ENCODE measurements around the gene PAEP.
"Not testable (repeated sequence)": the region's sequence is repeated elsewhere in the genome, so short reads cannot be mapped to it uniquely, and the experiment has no call there.

The PAEP gene

DNA sequence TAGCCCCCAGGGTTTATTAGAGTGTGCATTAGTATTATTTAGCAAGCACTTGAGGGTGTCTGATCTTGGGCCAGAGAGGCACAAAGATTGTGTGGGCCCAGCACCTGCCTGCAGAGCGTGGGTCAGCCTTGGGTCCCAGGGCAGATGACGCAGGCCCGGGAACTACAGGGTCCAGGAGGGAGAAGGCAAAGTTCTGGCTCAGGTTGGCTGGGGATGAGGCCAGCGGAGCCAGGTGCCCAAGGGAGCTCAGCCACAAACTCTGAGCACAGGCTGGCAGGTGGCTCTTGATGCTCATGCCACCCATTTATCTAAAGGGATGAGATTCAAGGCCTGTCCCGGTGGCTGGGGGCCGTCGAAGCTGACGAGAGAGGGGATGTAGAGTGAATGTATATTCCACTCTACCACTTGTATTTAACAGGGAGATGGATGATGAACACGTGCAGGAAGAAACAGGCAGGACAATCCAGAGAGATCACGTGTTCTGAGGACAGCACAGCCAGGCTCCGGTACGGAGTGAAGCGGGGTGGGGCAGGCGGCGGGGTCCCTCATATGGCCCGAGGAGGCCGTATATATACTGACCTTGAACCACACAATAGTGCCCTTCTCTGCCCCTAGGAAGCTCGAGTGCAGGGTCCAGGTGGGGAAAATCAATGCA lies 16.4 kb upstream of the PAEP start:
- H3K27ac ChIP-seq (replicated peaks): no peak overlapping the region
- TF ChIP-seq, protein P1, sequence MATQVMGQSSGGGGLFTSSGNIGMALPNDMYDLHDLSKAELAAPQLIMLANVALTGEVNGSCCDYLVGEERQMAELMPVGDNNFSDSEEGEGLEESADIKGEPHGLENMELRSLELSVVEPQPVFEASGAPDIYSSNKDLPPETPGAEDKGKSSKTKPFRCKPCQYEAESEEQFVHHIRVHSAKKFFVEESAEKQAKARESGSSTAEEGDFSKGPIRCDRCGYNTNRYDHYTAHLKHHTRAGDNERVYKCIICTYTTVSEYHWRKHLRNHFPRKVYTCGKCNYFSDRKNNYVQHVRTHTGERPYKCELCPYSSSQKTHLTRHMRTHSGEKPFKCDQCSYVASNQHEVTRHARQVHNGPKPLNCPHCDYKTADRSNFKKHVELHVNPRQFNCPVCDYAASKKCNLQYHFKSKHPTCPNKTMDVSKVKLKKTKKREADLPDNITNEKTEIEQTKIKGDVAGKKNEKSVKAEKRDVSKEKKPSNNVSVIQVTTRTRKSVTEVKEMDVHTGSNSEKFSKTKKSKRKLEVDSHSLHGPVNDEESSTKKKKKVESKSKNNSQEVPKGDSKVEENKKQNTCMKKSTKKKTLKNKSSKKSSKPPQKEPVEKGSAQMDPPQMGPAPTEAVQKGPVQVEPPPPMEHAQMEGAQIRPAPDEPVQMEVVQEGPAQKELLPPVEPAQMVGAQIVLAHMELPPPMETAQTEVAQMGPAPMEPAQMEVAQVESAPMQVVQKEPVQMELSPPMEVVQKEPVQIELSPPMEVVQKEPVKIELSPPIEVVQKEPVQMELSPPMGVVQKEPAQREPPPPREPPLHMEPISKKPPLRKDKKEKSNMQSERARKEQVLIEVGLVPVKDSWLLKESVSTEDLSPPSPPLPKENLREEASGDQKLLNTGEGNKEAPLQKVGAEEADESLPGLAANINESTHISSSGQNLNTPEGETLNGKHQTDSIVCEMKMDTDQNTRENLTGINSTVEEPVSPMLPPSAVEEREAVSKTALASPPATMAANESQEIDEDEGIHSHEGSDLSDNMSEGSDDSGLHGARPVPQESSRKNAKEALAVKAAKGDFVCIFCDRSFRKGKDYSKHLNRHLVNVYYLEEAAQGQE (IDR thresholded peaks at IDR 0.05; ENCODE audit: insufficient replicate concordance, low read depth): no peak
- TF ChIP-seq, protein P2, sequence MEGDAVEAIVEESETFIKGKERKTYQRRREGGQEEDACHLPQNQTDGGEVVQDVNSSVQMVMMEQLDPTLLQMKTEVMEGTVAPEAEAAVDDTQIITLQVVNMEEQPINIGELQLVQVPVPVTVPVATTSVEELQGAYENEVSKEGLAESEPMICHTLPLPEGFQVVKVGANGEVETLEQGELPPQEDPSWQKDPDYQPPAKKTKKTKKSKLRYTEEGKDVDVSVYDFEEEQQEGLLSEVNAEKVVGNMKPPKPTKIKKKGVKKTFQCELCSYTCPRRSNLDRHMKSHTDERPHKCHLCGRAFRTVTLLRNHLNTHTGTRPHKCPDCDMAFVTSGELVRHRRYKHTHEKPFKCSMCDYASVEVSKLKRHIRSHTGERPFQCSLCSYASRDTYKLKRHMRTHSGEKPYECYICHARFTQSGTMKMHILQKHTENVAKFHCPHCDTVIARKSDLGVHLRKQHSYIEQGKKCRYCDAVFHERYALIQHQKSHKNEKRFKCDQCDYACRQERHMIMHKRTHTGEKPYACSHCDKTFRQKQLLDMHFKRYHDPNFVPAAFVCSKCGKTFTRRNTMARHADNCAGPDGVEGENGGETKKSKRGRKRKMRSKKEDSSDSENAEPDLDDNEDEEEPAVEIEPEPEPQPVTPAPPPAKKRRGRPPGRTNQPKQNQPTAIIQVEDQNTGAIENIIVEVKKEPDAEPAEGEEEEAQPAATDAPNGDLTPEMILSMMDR (IDR thresholded peaks at IDR 0.05; ENCODE audit: insufficient read depth, low read length): no peak
- TF ChIP-seq SPI1 (IDR thresholded peaks at IDR 0.05; ENCODE audit: borderline replicate concordance, low read depth) (no peak), GABPA (IDR thresholded peaks at IDR 0.05; ENCODE audit: low read depth) (no peak), POLR2AphosphoS5 (IDR thresholded peaks at IDR 0.05; ENCODE audit: low read depth) (no peak)
- DNase-seq (ENCODE audit: low read depth in 1 of 2, low spot score in 1 of 2): no peak
- no peak overlapping the region for H3K4me3 ChIP-seq (replicated peaks; ENCODE audit: insufficient read depth, low read length)
- no peaks in the 10 kb centered on the region for H3K27me3 ChIP-seq (ENCODE audit: insufficient read depth, poor library complexity, severe bottlenecking)

DNA sequence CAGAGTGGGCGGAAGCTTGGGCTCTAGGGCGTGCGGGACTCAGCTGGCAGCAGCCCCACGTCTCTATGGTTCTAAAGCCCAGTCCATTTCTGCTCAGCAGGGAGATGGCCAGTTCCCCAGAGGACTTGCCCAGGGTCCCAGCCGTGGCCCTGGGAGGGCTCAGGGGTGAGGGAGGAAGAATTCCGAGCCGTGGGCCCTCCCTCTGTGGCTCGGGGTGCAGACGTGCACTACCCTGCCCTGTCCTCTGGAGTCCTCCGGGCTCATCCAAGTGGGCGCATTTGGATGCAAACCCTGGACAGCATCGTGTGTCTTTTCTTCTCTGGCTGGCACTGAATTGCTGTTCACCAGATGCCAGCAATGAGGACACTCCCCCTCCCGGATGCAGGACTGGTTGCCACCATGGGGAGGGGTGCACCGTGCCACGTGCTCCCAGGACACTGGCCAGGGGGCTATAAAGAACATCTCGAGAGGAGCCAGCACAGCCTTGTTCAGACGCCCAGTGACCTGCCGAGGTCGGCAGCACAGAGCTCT lies 15.8 kb upstream of the PAEP start, which contains the start of gene OBP2A:
Gene OBP2A (plus strand): TSS at position 481 of the 531 bp plus-strand sequence. CDS start 55 bp downstream, outside the sequence.
- not testable (repeated sequence) for H3K27me3 ChIP-seq (ENCODE audit: insufficient read depth, poor library complexity, severe bottlenecking); H3K4me3 ChIP-seq (replicated peaks; ENCODE audit: insufficient read depth, low read length); DNase-seq (ENCODE audit: low read depth in 1 of 2, low spot score in 1 of 2); H3K27ac ChIP-seq (replicated peaks)

DNA sequence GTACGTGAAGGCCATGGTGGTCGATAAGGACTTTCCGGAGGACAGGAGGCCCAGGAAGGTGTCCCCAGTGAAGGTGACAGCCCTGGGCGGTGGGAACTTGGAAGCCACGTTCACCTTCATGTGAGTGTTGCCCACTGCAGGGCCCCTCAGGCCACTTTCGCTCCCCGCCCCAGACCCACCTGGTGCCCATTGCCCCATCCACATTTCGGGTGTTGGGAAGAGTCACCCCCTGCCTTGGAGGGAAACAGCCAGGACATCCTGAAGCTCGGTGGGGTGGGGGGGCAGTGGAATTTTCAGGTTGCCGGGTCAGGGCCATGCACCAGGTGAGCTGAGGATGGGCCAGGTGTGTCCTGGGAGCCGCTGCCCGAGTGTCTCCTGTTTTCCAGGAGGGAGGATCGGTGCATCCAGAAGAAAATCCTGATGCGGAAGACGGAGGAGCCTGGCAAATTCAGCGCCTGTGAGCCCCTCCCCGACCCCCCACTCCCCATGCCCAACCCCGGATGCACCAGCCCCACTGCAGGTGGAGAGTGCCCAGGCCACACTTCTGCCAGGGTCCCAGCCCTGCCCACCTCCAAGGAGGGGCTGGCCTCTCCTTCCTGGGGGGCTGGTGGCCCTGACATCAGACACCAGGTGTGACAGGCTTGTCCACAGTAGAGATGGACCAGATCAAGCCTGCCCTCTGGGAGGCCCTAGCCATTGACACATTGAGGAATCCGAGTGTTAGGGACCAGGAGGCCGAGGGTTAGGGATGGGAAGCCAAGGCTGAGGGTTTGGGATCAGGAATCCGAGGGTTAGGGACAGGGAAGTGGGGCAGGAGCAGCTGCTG lies 14.6 kb upstream of the PAEP start:
- not testable (repeated sequence) for H3K4me3 ChIP-seq (replicated peaks; ENCODE audit: insufficient read depth, low read length); DNase-seq (ENCODE audit: low read depth in 1 of 2, low spot score in 1 of 2); H3K27ac ChIP-seq (replicated peaks); H3K27me3 ChIP-seq (ENCODE audit: insufficient read depth, poor library complexity, severe bottlenecking)

DNA sequence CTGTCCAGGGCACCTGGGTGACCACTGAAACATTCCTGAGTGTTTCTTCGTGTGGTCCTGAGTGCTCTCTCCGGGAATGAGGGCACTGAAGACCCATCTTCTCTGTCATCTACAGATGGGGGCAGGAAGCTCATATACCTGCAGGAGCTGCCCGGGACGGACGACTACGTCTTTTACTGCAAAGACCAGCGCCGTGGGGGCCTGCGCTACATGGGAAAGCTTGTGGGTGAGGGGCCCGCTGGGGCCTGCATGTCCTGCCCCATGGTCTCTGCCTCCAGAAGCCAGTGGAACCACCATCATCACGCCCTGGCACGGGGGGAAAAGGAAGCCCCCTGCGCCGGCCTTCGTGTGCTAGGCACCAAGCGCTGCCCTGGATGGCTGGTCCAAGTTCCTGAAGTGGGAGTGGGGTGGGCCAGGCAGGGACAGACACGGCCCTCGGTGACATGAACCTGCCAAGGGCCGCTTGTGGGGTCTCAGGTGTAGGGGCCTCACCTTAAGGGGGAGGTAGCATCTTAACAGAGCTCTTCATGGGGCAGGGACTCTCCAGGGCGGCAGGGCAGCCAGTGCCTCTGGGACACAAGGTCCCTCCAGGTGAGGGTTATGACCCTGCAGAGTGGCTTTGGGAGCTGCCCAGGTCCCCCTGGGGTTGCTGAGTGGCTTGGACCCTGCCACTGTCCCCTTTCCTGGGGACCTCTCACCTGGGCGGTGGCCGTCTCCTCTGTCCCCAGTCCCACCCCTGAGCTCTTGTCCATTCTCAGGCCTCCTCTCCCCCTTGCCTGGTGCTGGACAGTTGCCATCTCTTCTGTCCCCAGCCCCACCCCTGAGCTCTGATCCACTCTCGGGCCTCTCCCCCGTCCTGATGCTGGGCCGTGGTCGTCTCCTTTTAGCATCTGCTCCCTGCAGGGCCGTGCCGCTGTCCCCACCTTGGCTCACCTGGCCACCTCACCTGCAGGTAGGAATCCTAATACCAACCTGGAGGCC lies 13.5 kb upstream of the PAEP start:
- no peak for TF ChIP-seq GABPA (IDR thresholded peaks at IDR 0.05; ENCODE audit: low read depth)
- TF ChIP-seq, protein P1 (IDR thresholded peaks at IDR 0.05; ENCODE audit: insufficient replicate concordance, low read depth): no peak
- TF ChIP-seq, protein P2 (IDR thresholded peaks at IDR 0.05; ENCODE audit: insufficient read depth, low read length): no peak
- TF ChIP-seq POLR2AphosphoS5 (IDR thresholded peaks at IDR 0.05; ENCODE audit: low read depth): no peak
- TF ChIP-seq SPI1 (IDR thresholded peaks at IDR 0.05; ENCODE audit: borderline replicate concordance, low read depth): no peak
- no peak overlapping the region for H3K4me3 ChIP-seq (replicated peaks; ENCODE audit: insufficient read depth, low read length)
- DNase-seq (ENCODE audit: low read depth in 1 of 2, low spot score in 1 of 2): no peak
- no peak overlapping the region for H3K27ac ChIP-seq (replicated peaks)
- peaks cover 2% of the 10 kb centered on the region for H3K27me3 ChIP-seq (ENCODE audit: insufficient read depth, poor library complexity, severe bottlenecking)

DNA sequence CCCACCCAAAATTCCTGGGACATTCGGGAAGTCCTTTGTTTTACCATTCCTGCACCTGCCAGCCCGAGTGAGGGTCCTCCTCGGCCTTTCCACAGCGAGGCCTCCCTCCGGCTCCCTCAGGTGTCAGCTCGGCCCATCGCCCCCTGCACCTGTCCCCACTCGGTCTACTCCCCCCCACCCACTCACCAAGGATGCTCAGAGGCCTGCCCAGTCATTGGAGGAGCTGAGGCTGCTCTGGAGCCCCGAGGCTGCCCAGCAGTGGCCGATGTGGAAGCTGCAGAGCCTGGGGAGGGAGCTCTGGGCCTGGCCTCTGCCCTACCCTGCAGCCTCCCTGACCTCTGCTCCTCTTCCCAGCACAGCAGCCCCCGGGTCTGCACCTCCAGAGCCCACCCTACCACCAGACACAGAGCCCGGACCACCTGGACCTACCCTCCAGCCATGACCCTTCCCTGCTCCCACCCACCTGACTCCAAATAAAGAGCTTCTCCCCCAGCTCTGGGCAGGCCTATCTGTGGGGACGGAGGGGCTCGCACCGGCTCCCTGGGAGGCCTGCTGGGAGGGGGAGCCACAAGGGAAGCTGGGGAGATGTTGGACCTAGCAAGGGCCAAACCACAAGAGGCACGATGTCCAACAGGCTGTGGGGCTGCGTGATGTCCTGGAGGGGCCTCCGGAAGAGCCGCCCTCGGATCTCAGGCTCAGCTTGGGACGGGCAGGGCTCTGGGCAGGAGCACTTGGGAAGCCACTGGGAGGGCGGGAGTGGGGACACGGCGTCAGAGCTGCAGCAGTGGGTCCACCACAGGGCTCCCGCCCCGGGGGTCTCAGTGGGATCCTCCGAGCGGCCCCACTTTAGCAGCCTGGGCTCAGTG lies 11.8 kb upstream of the PAEP start:
- DNase-seq (ENCODE audit: low read depth in 1 of 2, low spot score in 1 of 2); H3K27me3 ChIP-seq (ENCODE audit: insufficient read depth, poor library complexity, severe bottlenecking); H3K4me3 ChIP-seq (replicated peaks; ENCODE audit: insufficient read depth, low read length); H3K27ac ChIP-seq (replicated peaks): not testable (repeated sequence)

Data from HL-60 (cell line).